D721Med (cell line): ENCODE results near the gene C6.

Experiments used
- DNase-seq: peaks from one replicate; pipeline ENCODE4 v3.0.0; 2011; ENCODE audit warnings: low spot score; ENCODE audit not compliant: insufficient read length
- FAIRE-seq: peaks from 2 replicates; lab custom pipeline; 2011; peaks lifted over from hg19 to GRCh38; lab: Jason Lieb, UNC
- TF ChIP-seq, protein P1 (sequence below): IDR thresholded peaks from 2 replicates; pipeline ENCODE4 v1.5.1; 2012; ENCODE audit warnings: mild to moderate bottlenecking, control low read depth; ENCODE audit not compliant: insufficient read depth; ENCODE audit errors: missing control alignments

The C6 gene

DNA sequence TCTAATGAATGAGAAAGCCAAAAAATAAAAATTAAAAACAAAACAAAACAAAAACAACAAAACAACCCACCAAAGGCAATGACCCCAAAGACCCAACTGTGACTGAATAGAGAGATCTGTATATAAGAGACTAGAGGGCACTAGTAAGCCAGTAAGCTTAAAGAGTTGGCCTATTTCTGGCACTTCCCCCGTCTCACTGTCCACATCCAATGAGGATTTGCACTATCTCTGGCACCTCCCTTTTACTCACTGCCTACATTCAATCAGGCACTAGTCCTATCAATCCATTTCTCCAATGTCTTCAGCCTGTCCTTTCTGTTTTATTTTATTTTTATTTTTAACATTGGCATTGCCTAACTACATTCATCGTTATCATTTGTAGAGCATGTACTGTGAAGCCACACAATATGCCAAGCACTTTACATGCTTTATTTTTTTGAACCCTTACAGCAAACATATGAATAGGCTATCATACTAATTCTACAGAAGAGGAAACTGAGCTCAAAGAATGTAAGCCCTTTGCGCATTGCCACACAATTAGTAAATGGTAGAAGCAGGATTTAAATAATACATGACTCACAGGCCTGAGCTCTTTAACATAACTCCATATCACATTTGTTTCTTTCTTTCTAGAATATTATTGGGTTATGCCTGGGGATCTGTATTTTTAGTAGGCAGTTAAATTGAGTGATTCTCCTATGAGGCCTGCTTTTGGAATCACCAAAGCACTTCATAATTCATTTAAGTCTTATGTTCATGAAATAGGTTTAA is 70.0 kb downstream of the C6 start:
- FAIRE-seq (no peak), DNase-seq (no peak)
- TF ChIP-seq, protein P1, sequence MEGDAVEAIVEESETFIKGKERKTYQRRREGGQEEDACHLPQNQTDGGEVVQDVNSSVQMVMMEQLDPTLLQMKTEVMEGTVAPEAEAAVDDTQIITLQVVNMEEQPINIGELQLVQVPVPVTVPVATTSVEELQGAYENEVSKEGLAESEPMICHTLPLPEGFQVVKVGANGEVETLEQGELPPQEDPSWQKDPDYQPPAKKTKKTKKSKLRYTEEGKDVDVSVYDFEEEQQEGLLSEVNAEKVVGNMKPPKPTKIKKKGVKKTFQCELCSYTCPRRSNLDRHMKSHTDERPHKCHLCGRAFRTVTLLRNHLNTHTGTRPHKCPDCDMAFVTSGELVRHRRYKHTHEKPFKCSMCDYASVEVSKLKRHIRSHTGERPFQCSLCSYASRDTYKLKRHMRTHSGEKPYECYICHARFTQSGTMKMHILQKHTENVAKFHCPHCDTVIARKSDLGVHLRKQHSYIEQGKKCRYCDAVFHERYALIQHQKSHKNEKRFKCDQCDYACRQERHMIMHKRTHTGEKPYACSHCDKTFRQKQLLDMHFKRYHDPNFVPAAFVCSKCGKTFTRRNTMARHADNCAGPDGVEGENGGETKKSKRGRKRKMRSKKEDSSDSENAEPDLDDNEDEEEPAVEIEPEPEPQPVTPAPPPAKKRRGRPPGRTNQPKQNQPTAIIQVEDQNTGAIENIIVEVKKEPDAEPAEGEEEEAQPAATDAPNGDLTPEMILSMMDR = no peak

DNA sequence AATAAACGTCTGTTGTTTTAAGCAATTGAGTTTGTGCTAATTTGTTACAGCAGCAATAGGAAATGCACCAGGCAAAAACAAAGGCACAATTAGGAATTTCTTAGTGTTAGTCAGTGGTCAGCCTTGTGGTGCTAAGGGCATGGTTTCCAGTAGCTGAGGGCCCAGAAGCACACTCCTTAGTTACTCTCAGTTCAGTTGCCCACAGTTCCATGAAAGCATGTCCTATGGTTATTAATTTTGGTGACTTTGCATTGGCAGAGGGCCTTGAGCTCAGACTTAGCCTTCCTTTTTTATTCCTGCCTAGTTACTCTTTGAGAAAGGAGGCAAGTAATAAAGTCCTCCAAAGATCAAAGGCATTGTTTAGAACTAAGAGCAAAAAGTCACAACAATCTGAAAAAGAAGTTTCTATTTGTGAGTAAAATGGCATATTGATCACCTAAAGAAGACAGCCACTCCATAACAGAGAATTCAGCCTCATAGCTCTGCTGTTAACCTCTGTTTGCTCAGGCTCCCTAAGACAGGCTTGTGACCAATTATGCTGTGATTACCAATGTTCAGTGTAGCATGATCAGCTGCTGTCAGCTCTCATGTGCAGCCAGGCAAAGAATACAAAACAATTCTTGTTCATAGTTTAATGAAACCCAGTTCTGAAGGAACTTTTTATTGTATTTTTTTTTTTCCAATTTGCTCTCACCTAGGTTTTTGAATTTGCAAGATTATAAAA is 85.2 kb downstream of the C6 start:
- no peak for FAIRE-seq
- TF ChIP-seq, protein P1 = no peak
- no peak for DNase-seq

DNA sequence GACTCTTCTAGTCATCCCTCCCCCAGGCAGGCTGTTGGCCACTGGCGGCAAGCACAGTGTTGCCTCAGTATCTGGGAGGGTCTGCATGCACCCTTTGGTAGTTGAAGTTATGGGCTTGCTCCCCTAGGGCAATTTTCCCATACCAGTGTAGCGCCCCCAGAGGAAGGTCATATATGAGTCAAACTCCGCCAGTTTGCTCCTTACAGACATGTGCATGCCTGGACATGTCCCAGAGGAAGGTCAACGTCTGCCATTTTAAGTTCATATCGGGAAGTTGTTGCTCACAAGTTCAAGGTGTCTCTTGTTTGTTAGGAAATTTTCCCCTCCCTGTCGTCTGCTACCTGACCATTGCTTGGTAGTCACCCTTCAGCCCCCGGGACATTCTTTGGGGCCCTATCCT is 90.9 kb downstream of the C6 start:
- TF ChIP-seq, protein P1 = no peak
- FAIRE-seq (no peak), DNase-seq (no peak)

DNA sequence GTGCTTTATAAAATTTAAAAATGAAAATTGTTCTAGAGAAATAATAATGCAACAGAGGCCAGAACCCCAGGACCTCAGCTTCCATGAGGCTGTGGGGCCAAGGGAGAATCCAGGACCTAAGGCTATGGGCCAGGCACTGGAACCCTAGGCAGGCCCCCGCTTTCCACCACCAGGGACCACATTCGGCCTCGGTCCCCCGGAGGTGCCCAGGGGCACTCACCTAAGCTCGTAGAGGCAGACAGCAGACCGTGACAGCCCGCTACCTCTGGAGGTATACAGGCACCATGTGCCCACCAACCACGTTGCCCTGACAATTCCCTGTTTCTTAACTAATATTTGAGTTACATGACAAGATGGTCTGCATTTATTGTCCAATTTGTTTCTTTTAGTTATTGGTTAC is 92.7 kb downstream of the C6 start:
- TF ChIP-seq, protein P1 = no peak
- DNase-seq (no peak), FAIRE-seq (no peak)

DNA sequence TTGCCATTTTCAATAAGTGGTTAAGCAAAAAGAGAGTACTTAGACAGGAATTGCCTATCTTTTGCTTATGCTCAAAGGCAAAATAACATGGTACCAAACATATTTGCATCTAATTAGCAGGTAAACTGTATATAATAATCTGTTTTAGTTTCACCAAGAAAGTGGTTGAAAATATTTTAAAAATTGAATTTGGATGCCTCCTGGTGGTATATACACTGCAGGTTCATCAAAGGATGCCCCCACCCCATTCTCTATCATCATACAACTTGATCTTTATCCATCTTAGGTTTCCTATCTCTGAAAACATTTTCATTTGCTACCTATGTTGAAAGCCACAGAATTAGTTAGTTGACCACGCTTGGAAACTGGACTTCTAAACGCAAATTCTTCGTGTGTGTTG is 95.2 kb downstream of the C6 start:
- no peak for FAIRE-seq
- no peak for DNase-seq
- TF ChIP-seq, protein P1 = peak; percentile 15

DNA sequence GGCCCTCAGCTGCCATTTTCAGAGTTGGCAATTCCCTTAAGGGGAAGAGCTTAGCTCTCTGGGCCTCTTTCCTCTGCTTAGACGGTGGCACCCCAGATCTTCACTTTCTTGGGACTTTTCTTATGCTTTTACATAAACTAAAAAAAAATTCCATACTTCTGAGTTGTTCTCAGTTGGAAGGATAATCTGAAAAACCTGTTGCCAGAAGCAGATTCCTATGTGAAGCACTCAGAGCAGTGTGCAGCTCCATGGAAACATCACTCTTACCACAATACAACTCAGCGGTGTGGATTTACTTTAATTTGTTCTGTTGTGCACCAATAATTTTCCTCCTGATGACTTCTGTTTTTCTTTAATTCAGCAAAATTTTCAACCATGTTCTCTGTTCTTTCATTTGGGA is 98.1 kb downstream of the C6 start:
- no peak for FAIRE-seq
- DNase-seq = no peak
- TF ChIP-seq, protein P1 = no peak
